Tibial nerve (tissue), 3 donors: ENCODE results near the gene TEC.

Experiments used
- POLR2A ChIP-seq, 2 donors: fragments of 450-650 bp; IDR thresholded peaks; one replicate each; pipeline ENCODE4 v1.6.1; 2017; ENCODE audit warnings: antibody characterized with exemption in 2 of 2, mild to moderate bottlenecking in 2 of 2, moderate library complexity in 2 of 2
- TF ChIP-seq, protein P1 (sequence below), 5 experiments: fragments of 200-600 bp in 3 of 5; fragments of 450-650 bp in 2 of 5; sonication (generic) in 3 of 5; IDR thresholded peaks; one replicate each; pipeline ENCODE4 v1.5.1; 2016 to 2019; ENCODE audit warnings: antibody characterized with exemption in 5 of 5, mild to moderate bottlenecking in 3 of 5, moderate library complexity in 2 of 5

GRCh38 chr4:48139691-48140090, 129.9 kb downstream of the TEC start:
- TF ChIP-seq POLR2A (IDR thresholded peaks at IDR 0.05) = no peak
- TF ChIP-seq, protein P1, sequence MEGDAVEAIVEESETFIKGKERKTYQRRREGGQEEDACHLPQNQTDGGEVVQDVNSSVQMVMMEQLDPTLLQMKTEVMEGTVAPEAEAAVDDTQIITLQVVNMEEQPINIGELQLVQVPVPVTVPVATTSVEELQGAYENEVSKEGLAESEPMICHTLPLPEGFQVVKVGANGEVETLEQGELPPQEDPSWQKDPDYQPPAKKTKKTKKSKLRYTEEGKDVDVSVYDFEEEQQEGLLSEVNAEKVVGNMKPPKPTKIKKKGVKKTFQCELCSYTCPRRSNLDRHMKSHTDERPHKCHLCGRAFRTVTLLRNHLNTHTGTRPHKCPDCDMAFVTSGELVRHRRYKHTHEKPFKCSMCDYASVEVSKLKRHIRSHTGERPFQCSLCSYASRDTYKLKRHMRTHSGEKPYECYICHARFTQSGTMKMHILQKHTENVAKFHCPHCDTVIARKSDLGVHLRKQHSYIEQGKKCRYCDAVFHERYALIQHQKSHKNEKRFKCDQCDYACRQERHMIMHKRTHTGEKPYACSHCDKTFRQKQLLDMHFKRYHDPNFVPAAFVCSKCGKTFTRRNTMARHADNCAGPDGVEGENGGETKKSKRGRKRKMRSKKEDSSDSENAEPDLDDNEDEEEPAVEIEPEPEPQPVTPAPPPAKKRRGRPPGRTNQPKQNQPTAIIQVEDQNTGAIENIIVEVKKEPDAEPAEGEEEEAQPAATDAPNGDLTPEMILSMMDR (IDR thresholded peaks at IDR 0.05) = no peak
